ENCODE measurements around the gene LIPA. TPM values are rescaled to one million over a fixed set of nuclear protein-coding genes. Genes with fewer than 3 reads are reported as not detected.
A peak's percentile ranks its signal among the peaks of the same experiment; 100 is the strongest.
"Not testable (repeated sequence)": the region's sequence is repeated elsewhere in the genome, so short reads cannot be mapped to it uniquely, and the experiment has no call there.

Gene LIPA
- total and polyA plus RNA-seq, 4 donors = 57.7 to 113 (median 66.2) TPM

DNA sequence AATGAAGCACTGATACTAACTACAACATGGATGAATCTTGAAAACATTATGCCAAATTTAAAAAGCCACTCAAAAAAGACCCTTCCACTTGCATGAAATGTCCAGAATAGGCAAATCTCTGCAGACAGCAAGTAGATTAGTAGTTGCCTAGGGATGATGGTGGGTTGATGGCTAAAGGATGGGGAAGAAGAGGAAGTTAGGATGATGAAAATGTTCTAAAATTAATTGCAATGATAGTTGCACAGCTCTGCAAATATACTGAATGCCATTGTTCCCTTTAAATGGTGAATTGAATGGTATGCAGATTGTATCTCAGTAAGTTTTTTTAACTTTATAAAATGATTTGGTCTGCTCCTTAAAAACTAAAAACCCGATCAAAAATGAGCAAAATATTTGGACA is 7.3 kb upstream of the LIPA start:
- no peaks in the 10 kb centered on the region for H3K36me3 ChIP-seq (ENCODE audit: control insufficient read depth, insufficient read depth, low read length)
- no peak for DNase-seq (ENCODE audit: low read depth in 4 of 6, low spot score in 6 of 6)
- H3K27me3 ChIP-seq (ENCODE audit: control insufficient read depth, insufficient read depth, low read length) = no peaks in the 10 kb centered on the region
- H3K4me1 ChIP-seq (ENCODE audit: control insufficient read depth, insufficient read depth, low read length) = peaks cover 5% of the 10 kb centered on the region
- peaks cover 4% of the 10 kb centered on the region for H3K9me3 ChIP-seq (ENCODE audit: control insufficient read depth, insufficient read depth, low read length)
- WGBS (ENCODE audit: insufficient coverage) = no CpG with 5 or more reads among the region's 1 CpG
- no peak overlapping the region for H3K4me3 ChIP-seq (ENCODE audit: low read depth, low read length)
- no peak overlapping the region for H3K27ac ChIP-seq (ENCODE audit: low read depth, low read length)

DNA sequence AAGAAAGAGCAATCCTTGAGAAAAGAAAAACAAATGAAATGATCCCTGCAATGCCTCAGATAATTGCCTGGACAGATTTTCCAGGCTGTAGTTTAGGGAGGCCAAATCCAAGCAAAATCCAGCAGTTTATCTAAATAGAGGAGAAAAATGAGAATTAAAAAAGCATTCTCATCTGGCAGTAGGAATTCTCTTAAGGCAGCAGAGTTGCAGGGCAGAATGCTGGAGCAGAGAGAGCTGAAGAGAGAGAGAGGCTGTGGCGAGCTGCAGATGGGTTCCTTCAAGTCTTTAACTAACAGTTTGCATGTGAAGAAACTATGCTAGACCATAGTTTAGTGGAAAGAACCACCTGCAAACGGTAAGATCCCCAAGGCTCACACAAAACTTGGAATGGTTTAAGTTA is 6.0 kb upstream of the LIPA start:
- H3K4me1 ChIP-seq (ENCODE audit: control insufficient read depth, insufficient read depth, low read length) = peaks cover 5% of the 10 kb centered on the region
- peak overlapping the region; percentile 37 for H3K27ac ChIP-seq (ENCODE audit: low read depth, low read length)
- no peak for DNase-seq (ENCODE audit: low read depth in 4 of 6, low spot score in 6 of 6)
- H3K36me3 ChIP-seq (ENCODE audit: control insufficient read depth, insufficient read depth, low read length) = no peaks in the 10 kb centered on the region
- peaks cover 5% of the 10 kb centered on the region for H3K9me3 ChIP-seq (ENCODE audit: control insufficient read depth, insufficient read depth, low read length)
- 63% methylated on average over 1 of the region's 2 CpGs for WGBS (ENCODE audit: insufficient coverage)
- no peaks in the 10 kb centered on the region for H3K27me3 ChIP-seq (ENCODE audit: control insufficient read depth, insufficient read depth, low read length)
- H3K4me3 ChIP-seq (ENCODE audit: low read depth, low read length) = no peak overlapping the region

DNA sequence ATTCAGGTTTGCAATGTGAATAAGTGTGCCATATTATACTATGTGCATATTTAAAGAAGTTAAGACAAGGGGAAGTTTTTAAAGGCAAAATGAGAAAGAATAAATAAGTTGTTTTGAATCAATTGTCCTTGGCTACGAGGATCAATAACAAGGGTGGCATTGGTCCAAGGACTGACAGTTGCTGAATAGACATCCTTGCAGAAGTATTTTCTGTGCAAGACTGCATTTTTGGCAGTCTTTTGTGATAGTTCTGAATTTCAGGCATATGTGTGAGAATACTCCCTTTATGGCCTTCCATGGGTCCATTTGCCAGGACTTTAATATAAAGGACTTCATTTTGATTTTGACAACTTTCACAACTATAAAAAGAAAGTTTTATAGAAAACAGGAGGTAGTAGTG is 5.4 kb upstream of the LIPA start:
- Histone ChIP-seq H3K4me1 (ENCODE audit: control insufficient read depth, insufficient read depth, low read length) (peaks cover 5% of the 10 kb centered on the region), H3K36me3 (ENCODE audit: control insufficient read depth, insufficient read depth, low read length) (no peaks in the 10 kb centered on the region), H3K4me3 (ENCODE audit: low read depth, low read length) (no peak overlapping the region), H3K27me3 (ENCODE audit: control insufficient read depth, insufficient read depth, low read length) (no peaks in the 10 kb centered on the region), H3K9me3 (ENCODE audit: control insufficient read depth, insufficient read depth, low read length) (peaks cover 5% of the 10 kb centered on the region), H3K27ac (ENCODE audit: low read depth, low read length) (no peak overlapping the region)
- 75% methylated on average over 1 of the region's 1 CpG for WGBS (ENCODE audit: insufficient coverage)
- no peak for DNase-seq (ENCODE audit: low read depth in 4 of 6, low spot score in 6 of 6)

DNA sequence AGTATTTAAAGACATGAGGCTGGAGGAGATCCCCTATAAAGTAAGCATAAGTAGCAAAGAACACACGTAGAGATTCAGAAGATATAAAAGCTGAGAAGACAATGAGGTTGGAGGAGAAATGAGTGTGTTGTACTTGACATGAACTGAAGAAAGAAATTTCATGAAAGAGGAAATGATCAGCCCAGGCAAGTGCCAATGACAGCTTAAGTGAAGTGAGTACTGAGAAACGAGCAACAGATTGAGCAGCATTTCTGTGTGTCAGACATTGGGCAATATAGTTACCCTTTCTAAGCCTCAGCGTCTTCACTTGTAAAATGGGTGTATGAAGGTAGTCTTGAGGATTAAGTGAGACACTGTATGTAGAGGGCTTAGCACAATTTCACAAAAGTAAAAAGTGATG is 4.8 kb upstream of the LIPA start:
- no peak overlapping the region for H3K4me3 ChIP-seq (ENCODE audit: low read depth, low read length)
- DNase-seq (ENCODE audit: low read depth in 4 of 6, low spot score in 6 of 6) = no peak
- peaks cover 5% of the 10 kb centered on the region for H3K4me1 ChIP-seq (ENCODE audit: control insufficient read depth, insufficient read depth, low read length)
- WGBS (ENCODE audit: insufficient coverage) = 84% methylated on average over 3 of the region's 3 CpGs
- no peaks in the 10 kb centered on the region for H3K36me3 ChIP-seq (ENCODE audit: control insufficient read depth, insufficient read depth, low read length)
- peaks cover 5% of the 10 kb centered on the region for H3K9me3 ChIP-seq (ENCODE audit: control insufficient read depth, insufficient read depth, low read length)
- no peaks in the 10 kb centered on the region for H3K27me3 ChIP-seq (ENCODE audit: control insufficient read depth, insufficient read depth, low read length)
- H3K27ac ChIP-seq (ENCODE audit: low read depth, low read length) = no peak overlapping the region

DNA sequence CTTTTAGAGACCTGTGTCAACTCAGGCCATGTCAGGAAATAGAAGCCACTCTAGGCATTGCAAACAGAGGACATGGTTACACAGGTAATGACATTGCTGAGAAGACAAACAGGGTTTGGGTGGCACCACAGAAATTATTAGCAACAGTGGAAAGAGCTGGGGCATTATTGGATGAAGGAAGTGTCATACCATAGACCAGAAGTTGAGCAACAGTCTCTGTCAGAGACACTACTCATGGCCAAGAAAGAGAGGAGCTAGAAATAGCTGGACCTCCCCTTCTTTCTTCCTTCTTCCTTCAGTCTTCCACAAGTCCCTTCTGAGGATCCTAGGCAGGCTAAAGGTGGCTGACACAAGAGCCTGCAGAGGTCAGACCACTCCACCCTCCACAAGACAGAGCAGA is 4.2 kb upstream of the LIPA start:
- Histone ChIP-seq H3K36me3 (ENCODE audit: control insufficient read depth, insufficient read depth, low read length) (no peaks in the 10 kb centered on the region), H3K4me3 (ENCODE audit: low read depth, low read length) (no peak overlapping the region), H3K27ac (ENCODE audit: low read depth, low read length) (no peak overlapping the region), H3K27me3 (ENCODE audit: control insufficient read depth, insufficient read depth, low read length) (no peaks in the 10 kb centered on the region), H3K9me3 (ENCODE audit: control insufficient read depth, insufficient read depth, low read length) (peaks cover 5% of the 10 kb centered on the region), H3K4me1 (ENCODE audit: control insufficient read depth, insufficient read depth, low read length) (peaks cover 10% of the 10 kb centered on the region)
- no peak for DNase-seq (ENCODE audit: low read depth in 4 of 6, low spot score in 6 of 6)

DNA sequence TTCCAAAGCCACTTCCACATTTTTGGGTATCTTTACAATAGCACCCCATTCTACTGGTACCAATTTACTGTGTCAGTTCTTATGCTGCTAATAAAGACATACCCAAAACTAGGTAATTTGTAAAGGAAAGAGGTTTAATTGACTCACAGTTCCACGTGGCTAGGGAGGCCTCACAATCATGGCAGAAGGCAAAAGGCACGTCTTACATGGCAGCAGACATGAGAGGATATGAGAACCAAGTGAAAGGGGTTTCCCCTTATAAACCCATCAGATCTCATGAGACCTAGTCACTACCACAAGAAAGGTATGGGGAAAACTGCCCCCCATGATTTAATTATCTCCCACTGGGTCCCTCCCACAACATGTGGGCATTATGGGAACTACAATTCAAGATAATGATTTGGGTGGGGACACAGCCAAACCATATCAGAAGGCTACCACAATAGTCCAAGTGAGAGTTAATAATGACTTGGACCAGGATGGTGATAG is 3.6 kb upstream of the LIPA start:
- not testable (repeated sequence) for H3K9me3 ChIP-seq (ENCODE audit: control insufficient read depth, insufficient read depth, low read length); H3K36me3 ChIP-seq (ENCODE audit: control insufficient read depth, insufficient read depth, low read length); H3K27ac ChIP-seq (ENCODE audit: low read depth, low read length); H3K4me3 ChIP-seq (ENCODE audit: low read depth, low read length); H3K4me1 ChIP-seq (ENCODE audit: control insufficient read depth, insufficient read depth, low read length); DNase-seq (ENCODE audit: low read depth in 4 of 6, low spot score in 6 of 6); H3K27me3 ChIP-seq (ENCODE audit: control insufficient read depth, insufficient read depth, low read length)
- no CpG with 5 or more reads among the region's 2 CpGs for WGBS (ENCODE audit: insufficient coverage)

DNA sequence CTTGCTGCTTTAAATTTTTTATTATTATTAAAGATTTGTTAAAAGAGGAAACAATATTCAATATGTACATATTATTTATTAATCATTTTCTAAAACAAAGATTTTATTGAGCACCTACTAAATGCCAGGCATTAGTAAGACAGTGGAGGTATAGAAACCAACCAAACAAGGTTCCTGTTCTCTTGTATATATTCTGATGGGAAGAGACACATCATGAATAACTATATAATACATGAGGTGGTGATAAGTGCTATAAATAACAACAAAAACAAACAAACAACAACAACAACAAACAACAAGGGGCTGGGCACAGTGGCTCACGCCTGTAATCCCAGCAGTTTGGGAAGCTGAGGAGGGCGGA is 630 bp upstream of the LIPA start:
- Histone ChIP-seq H3K27ac (ENCODE audit: low read depth, low read length) (peak overlapping the region; percentile 80), H3K4me1 (ENCODE audit: control insufficient read depth, insufficient read depth, low read length) (peaks cover 5% of the 10 kb centered on the region), H3K36me3 (ENCODE audit: control insufficient read depth, insufficient read depth, low read length) (no peaks in the 10 kb centered on the region), H3K4me3 (ENCODE audit: low read depth, low read length) (peak overlapping the region; percentile 83), H3K9me3 (ENCODE audit: control insufficient read depth, insufficient read depth, low read length) (peaks cover 5% of the 10 kb centered on the region), H3K27me3 (ENCODE audit: control insufficient read depth, insufficient read depth, low read length) (no peaks in the 10 kb centered on the region)
- no CpG with 5 or more reads among the region's 2 CpGs for WGBS (ENCODE audit: insufficient coverage)
- DNase-seq (ENCODE audit: low read depth in 4 of 6, low spot score in 6 of 6) = no peak

DNA sequence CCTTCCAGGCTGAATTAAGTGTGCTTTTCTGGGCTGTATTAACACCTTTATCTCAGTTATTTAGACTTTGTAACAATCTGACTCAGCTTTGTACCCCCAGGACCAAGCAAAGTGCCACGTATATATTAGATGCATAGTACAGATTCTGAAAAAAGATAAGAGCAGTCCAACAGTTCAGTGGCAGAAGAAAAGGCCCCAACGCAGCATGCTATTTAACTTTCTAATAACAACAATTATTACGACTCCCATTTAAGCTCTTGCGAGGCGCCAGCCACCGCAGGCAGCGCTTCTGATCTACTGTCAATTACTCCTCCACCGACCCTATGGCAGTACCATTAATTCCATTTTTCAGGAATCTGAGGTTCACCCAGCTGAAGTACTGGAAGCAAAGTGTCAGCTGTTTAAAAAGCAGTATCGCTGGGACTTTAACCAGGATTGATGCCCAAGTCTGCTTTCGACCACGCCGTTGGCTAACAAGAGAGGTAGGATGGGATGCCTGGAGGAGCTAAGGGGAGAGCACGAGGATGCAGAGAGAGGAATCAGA is 638 bp downstream of the LIPA start:
- H3K27ac ChIP-seq (ENCODE audit: low read depth, low read length) = peak overlapping the region; percentile 80
- 30% methylated on average over 11 of the region's 13 CpGs for WGBS (ENCODE audit: insufficient coverage)

DNA sequence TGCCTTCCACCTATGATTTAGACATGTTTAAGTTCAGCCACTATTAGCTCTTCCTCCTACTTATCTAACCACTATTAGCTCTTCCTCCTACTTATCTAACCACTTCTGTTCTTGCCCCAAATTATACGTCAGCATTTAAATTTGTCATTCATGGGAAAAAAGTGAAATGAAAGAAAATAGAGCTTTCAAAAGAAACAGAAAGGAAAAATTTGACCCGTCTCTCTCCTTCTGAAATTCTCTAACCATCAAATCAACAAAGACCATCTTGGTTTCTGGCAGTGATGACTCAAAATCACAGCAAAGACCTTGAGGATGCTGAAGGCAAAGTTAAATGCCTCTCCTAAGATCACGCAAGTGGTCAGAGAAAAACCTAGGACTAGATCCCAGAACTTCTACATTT is 2.6 kb downstream of the LIPA start:
- H3K9me3 ChIP-seq (ENCODE audit: control insufficient read depth, insufficient read depth, low read length) = peaks cover 2% of the 10 kb centered on the region
- no peak for DNase-seq (ENCODE audit: low read depth in 4 of 6, low spot score in 6 of 6)
- peaks cover 5% of the 10 kb centered on the region for H3K4me1 ChIP-seq (ENCODE audit: control insufficient read depth, insufficient read depth, low read length)
- no peak overlapping the region for H3K4me3 ChIP-seq (ENCODE audit: low read depth, low read length)
- no peak overlapping the region for H3K27ac ChIP-seq (ENCODE audit: low read depth, low read length)
- 100% methylated on average over 1 of the region's 3 CpGs for WGBS (ENCODE audit: insufficient coverage)
- no peaks in the 10 kb centered on the region for H3K27me3 ChIP-seq (ENCODE audit: control insufficient read depth, insufficient read depth, low read length)
- H3K36me3 ChIP-seq (ENCODE audit: control insufficient read depth, insufficient read depth, low read length) = no peaks in the 10 kb centered on the region

More for the DNA sequence above, 638 bp downstream of the LIPA start:
- H3K4me1 ChIP-seq (ENCODE audit: control insufficient read depth, insufficient read depth, low read length) = peaks cover 5% of the 10 kb centered on the region
- peaks cover 5% of the 10 kb centered on the region for H3K9me3 ChIP-seq (ENCODE audit: control insufficient read depth, insufficient read depth, low read length)
- DNase-seq (ENCODE audit: low read depth in 4 of 6, low spot score in 6 of 6) = peak in 1 of 6 donors; percentile 59
- peak overlapping the region; percentile 83 for H3K4me3 ChIP-seq (ENCODE audit: low read depth, low read length)
- H3K36me3 ChIP-seq (ENCODE audit: control insufficient read depth, insufficient read depth, low read length) = no peaks in the 10 kb centered on the region
- no peaks in the 10 kb centered on the region for H3K27me3 ChIP-seq (ENCODE audit: control insufficient read depth, insufficient read depth, low read length)

DNA sequence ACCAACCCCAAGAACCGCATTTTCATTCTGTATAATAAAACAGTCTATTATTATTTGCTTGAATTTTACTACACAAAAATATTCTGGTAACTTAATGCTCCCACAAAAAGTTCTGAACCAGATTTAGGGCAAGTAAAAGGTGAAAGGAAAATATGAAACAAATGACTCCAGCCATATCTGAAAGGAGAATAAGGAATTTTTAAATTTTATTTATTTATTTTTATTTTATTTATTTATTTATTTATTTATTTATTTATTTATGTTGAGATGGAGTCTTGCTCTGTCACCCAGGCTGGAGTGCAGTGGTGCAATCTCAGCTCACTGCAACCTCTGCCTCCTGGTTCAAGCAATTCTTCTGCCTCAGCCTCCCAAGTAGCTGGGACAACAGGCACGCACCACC is 4.0 kb downstream of the LIPA start:
- H3K4me1 ChIP-seq (ENCODE audit: control insufficient read depth, insufficient read depth, low read length); H3K36me3 ChIP-seq (ENCODE audit: control insufficient read depth, insufficient read depth, low read length); DNase-seq (ENCODE audit: low read depth in 4 of 6, low spot score in 6 of 6); H3K27ac ChIP-seq (ENCODE audit: low read depth, low read length); H3K4me3 ChIP-seq (ENCODE audit: low read depth, low read length); H3K27me3 ChIP-seq (ENCODE audit: control insufficient read depth, insufficient read depth, low read length); H3K9me3 ChIP-seq (ENCODE audit: control insufficient read depth, insufficient read depth, low read length): not testable (repeated sequence)
- 100% methylated on average over 1 of the region's 2 CpGs for WGBS (ENCODE audit: insufficient coverage)

Data from spinal cord (tissue), 10 donors.